Fibroblast of skin of left quadriceps (primary cell): ENCODE data around the gene SEMA3D.

Source experiments
- DNase-seq, 2 experiments: peaks; one replicate each; pipeline ENCODE4 v3.0.0-alpha.2; 2013; ENCODE audit warnings: low read depth in 2 of 2

SEMA3D gene

DNA sequence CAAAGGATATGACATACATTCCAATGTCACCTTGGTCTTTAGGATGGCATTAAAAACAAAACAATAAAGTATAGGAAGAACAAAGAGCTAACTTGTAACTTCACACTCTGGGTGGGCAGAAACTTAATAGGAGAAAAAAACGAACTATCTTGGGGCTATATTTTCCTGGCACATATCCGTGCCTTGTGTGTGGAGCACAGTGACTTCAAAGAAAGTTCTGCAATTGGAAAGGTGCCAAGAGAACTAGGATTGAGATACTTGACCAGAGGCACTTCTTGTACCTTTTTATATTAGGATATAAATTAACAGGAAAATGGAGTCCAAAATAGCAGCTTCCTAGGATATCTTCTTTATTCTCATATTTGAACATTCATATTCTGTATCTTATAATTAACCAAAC, 148.4 kb downstream of the SEMA3D start:
- DNase-seq = no peak

DNA sequence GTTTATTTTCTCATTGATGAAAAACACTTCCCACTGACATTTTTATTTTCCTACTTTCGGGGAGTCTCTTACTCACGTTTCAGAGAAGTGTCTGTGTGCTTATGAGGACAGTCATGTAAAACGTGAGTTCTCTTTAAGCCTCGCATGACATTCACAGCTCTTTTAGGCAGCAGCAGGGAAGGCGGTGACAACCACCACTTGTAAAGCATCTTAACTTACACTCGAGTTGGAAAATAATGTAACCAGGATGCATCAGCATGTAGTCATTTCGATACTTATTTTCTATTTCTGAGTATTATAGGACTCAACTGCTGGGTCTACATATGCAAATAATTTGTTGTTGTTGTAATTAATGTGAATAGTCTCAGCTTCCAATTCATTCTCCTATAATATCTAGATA, 153.6 kb downstream of the SEMA3D start:
- DNase-seq = no peak

DNA sequence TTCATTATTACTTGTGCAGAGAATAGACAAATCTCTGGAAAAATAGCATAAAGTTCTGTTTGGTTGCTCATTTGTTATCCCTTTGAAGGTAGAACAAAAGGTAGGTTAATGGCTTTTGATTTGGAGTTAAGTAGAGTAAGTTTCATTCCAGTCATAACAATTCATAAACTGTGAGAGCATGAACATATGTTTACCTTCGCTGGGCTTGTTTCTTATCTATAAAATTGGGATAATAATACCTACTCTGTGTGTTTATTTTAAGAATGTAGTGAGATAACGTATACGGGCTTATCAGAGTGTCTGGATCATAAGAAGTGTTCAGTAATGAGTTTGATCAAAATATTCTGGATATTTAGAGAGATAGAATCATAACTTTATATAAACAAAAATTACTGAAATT, 155.4 kb downstream of the SEMA3D start:
- no peak for DNase-seq

DNA sequence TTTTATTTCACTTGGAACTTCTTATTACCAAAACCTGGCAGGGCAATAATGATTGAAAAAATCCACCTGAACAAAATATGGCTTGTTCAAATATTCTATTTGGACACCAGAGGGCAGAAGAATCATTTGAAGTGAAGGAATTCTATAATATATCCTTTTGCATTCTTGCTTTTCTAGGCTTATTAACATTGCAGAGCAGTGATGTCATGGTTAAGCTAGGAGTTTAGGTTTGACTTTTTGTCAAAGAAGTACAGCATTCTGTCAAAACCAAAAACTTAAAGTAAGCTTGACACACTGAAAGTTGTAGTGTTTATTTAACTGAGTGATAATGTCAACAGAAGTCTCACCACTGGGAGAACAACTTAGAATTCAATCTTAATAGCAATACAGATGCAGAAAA, 156.0 kb downstream of the SEMA3D start:
- peak; percentile 56 to 62 for DNase-seq

DNA sequence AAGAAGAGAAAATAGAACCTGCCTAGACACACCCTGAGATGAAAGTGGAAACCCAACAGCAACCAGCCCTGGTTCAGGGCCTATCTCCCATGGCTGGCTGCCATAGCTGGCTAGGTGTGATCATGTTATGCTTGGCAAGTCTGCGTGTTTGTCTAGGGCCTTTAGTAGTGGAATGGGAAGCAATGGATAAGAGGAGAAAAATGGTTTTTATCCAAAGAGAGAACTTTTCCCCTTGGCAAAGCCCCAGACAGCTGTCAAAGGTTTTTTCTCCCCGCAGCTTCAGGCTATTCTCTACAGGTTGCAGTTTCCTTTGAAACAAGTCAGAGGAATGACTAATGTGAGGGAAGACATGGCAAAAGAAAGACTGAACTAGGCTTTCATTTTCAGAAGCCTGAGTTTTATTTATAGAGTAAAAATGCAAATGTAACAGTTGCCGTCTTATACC, 161.5 kb downstream of the SEMA3D start:
- no peak for DNase-seq

DNA sequence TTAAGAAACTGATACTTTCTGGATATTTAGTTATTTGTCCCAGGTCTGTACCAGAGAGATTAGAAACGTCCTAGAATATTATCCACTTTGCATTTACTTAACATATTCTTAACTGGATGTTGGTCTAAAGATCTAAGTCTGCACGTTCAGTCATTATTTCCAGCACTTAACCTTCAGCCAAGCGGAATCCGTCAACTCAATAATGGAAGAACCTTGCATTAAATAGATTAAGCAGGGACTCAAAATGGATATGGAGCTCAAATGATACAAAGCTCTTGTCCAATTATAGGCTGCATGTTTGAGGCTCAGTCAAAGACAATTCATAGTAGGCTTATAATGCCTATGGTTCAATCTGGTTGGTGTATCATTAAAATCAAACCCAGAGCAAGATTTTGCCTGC, 162.9 kb downstream of the SEMA3D start:
- DNase-seq = no peak

DNA sequence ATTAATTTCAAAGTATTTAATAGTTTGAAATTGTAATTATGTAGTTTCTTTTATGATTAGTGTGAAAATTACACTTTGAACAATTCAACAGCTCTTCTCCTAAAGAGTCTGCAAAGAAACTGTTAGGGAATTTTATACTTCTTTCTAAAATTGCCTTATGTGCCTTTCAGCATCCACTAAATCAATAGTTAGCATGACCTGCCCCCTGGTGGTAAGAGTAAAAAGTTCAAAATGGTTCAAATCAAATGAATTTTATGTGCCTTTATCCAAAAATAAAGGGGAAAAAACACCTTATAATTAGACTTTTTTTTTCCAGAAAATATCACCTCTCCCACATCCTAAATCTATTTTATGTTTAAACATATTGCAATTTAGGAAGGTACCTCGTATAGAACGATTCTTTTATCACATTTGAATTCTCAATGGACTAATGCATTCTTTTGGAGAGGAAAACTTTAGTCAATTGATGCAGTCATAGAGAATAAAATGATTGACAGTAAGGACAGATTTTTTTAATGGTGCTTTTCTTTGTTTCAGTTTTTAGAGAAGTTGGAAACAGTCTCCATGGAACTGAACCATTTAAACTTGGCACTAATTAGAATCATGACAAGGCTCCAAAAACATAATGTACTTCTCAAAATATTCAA, 163.7 kb downstream of the SEMA3D start:
- DNase-seq = peak; percentile 23 to 29

DNA sequence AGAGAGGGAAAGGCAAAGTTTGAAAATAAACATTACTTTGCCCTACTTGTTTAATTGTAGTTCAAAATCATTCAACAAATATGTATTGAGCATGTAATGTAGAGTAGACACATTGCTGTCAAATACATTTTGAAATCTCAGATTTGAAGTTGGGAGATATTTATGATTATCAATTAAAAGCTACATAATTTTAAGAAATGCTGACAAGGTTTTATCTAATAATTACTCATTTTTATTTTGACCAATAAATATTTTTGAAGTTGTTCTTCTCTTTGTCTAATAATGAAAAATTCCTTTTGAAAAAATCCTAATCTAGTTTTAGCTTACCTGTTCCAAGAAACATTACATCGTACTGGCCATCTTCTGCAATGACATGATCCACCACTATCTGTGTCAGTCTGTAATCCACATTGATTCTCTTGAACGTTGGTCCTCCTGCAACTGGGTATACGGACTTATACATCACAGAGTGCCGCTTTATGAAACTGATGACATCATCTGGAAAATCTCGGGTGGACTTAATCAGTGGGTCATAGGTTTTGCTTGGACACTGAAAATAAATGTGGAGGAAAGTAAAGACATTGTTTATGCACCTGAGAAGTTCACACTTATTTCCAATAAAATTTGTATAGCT, 164.7 kb downstream of the SEMA3D start:
- DNase-seq = no peak

DNA sequence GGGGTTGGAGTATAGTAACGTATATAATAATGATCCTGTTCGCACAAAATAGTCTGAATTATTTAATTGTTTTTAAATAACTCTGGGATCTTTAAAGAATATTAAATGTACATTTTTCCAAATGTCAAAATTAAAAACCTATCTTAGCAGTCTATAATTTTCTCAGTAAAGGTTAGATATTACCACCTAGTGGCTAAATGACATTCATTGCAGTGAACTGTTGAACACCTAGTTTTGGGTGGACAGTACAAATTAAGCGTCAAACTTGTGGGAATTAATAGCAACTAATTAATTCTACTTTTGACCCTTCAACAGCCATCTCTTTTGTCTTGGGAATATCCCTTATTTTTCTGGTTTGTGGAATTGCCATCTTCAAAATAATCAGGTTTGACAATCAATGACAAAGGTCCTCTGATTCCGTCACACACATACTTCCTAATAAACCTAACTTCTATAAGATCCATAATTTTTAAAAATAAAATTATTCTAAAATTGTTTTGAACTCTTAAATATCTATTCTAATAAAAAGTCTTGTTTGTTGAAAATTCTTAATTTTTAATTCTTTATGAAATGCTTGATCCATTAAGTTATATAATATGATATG, 165.7 kb downstream of the SEMA3D start:
- peak in 1 of 2 experiments; percentile 6 for DNase-seq

DNA sequence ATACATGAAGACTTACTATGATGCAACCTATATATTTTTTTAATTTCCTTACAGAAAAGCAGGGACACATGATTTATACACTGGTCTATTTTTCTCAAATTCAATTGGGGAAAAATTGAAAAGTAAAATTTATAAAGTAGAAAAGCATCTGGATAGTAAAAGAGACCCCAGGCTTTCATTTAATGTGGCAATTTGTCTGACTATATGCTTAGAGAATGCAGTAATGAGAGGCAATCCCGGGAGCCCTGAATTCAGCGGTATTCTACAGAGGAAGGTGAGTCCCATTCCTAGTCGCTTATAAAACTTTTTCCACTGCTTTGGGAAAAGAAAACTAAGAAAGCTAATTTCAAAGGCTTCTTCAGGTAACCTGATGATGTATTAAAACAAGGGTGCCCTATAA, 167.1 kb downstream of the SEMA3D start:
- DNase-seq = no peak

DNA sequence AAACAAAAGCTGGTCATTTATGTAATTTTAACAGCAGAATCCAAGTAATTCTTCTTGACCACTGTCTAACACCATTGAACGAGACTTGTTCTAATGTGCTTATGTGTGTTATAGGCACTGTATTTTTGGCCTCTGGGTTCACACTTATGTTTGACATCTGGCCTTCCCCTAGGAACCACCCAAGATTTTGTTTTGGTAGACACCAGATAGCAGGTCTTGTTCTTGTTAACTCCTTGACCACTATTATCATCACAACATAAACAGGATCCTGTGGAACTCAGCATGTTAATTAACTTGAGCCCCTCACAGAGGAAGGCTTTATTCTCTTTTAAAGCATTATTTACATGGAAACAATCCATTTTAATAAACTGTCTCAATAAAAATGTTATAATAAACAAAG, 167.7 kb downstream of the SEMA3D start:
- no peak for DNase-seq

DNA sequence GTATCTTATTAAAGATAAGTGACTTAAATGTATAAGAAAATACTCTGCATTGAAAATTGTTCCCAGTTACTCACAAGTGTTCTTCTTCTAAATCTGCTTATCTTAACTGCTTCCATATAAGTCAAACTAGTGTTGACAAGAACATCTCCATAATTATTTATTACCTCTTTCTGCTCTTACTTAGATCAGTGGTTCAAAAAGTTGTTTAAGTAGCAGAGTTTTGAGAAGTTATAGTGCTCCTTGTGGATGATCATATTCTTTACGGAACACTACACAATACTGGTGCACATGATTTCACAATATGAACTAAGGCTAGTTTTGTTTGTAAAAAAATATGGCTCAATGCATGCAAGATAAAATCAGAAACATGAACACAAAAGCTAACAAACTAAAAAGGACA, 168.4 kb downstream of the SEMA3D start:
- peak; percentile 17 to 21 for DNase-seq

DNA sequence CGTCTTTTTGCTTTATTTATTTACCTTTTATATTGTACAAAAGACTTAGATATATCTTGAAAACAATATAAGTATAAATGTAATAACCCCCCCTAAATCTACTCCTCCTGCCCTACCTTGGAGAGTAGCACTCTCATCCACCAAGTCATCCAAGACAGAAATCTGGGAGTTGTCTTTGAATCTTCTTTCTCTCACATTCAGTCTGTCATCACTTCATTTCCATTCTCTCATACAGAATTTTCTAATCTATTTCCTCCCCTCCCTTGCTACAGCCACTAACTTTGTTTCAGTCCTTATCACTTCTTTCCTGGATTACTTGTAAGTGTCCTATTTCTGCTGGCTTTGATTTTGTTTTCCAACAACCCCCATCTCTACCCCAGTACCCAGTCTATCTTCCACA, 170.6 kb downstream of the SEMA3D start:
- DNase-seq = no peak

DNA sequence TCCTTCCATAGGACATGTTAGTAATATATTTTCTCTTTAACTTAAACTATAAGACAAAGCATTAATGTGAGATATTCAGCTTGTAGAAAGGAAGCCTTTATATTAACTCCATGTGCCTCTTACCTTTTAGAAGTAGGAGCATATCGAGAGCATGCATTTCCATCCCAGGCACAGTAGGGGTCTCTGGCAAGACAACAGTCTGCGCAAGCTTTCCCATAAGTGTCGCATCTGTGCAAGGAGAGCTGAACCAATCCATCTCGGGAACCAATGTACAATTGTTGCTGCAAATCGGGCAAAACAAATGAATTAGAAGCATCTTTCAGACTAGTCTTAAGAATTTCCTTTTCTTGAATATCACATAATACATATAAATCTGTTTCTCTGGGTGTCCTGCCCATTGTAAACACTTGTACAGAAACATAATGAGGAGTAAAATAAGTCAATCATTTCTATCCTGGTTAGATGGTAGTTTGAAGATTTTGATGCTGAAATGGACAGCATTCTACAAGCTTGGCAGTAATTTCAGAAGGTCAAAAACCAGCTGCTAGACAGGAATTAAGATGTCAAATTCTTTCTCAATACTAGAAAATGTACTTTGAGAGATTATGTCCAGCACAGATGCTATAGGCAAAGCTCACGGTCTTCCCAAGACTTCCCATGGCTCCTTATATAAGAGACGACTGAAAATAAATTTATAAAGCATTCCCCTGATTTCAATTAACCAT, 171.8 kb downstream of the SEMA3D start:
- no peak for DNase-seq

DNA sequence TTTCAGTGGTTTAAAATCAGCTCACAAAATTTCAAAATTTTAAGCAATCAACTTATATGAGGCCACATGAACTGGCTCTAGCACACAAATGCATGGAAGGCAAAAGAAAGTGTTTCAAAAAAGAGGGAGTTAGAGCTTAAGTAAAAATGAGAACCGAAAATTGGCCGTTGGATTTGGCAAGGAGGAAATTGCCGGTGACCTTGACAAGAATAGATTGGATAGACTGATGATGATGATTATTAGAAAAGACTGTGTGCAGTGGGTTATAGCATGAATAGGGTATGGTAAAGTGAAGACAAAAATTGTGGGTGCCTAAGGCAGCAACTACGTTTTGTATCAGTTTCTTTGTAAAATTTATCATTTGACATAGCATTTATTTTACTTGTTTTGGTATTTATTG, 175.7 kb downstream of the SEMA3D start:
- no peak for DNase-seq

DNA sequence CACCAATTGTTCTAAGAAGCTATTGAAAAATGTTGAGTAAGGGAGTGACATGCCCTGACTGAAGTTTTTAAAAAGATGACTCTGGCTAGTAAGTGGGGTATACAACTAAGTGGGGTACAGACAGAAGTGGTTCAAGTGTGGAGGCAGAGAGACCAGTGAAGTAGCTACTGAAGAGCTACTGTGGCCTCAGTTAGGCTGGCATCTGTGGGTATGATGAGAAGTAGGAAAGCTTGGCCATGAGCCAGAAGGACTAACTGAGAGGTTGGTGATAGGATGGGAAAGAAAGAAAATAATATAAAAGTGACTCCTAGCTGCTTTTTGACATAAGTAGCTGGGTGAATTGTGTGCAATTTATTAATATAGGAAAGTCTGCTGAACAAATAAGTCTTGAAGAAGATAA, 176.6 kb downstream of the SEMA3D start:
- DNase-seq = no peak

DNA sequence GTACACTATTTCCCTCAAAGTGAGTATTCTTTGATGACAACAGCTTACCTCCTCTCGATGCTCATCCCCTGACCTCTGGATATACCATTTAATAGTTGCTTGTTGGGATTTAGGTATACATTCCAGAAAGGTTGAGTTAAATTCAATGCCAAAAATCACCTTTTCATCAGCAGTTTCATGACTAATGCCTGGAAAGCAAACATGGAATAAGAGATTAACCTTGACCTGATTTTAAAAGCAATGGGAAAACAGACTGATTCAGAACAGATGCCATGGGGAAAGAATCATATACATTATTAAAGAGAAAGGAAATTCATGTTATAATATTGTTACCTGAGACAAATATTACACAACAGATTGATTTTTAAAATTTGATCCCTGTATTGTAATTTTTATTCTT, 180.1 kb downstream of the SEMA3D start:
- DNase-seq = no peak

DNA sequence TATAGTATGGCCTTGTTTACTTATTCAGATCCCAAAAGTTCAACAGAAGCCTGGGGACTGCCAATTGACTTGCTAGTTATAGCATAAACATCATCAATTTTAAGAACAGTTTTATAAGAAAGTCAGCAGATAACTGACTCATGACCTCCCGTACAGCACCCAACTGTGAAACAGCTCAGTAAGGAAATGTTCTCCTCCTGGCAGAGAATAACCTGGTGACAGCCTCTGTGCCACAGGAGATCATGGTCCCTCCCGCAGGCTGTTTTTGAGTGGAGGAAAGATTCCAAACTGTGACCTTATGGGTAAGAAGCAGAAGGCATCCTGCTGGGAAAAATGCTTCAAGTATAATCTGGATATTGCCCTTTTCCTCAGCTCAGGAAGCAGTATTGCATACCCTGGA, 182.5 kb downstream of the SEMA3D start:
- no peak for DNase-seq

DNA sequence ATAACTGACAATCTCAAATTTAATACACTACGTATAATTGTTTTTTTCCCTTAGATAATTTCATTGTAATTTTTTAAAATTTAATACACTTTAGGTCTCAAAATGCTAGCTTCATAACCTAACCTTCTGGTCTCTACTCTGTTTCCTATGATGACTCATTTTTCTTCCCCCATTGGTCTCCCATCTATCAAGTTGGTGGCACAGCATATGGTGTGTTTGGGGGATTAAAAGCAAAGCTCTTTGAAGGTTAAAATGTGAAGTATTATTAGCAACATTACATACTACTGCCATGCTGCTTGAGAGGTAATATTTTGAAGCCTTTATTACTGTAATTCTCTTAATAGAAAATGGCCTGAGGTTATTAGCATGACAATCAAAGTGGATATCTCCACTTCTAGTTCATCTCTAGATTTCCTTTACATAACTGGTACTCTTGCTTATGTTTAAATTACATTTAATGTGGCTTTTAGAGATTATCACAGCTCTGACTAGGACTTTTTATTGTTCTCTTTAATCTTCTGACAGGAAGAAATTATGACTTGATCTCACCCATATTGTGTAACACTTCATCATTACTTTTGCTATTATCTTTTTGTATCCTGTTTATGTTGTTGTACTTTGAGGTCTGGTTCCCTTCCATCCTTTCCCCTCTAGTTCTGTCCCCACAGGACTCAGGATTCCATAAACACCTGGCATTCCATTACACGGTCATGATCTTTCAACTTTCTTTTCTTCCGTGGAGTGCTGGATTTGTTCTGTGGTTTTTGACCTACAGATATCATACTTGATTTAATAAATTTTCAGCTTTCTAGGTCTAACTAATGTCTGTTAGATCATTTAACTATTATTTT, 185.1 kb downstream of the SEMA3D start:
- no peak for DNase-seq

DNA sequence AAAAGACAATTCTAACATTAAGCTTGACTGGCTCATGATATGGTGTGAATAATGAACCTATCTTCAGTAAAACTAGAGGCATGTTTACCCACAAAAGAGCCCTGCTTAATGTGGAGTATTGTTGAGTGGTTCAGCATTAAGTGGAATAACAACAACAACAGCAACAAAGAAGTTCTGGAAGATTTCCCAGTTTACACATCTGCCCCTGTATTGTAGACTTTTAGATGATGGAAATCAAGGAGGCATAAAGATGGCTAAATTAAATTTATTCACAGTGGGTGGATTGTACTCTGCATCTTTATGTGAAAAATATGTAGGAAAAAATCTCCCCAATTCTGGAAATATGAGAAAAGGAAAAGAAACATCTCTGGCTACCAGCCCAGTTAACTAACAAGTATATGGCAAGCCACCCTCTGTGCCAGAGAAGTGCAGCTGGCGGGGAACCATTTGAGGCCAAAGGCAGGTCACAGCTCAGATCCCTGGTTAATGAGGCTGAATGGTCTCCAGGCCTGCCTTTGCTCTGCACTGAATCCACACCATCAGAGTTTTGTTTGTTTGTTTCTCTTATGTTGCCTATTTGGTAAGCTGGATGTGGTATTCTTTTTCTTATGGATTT, 186.0 kb downstream of the SEMA3D start:
- DNase-seq = no peak

DNA sequence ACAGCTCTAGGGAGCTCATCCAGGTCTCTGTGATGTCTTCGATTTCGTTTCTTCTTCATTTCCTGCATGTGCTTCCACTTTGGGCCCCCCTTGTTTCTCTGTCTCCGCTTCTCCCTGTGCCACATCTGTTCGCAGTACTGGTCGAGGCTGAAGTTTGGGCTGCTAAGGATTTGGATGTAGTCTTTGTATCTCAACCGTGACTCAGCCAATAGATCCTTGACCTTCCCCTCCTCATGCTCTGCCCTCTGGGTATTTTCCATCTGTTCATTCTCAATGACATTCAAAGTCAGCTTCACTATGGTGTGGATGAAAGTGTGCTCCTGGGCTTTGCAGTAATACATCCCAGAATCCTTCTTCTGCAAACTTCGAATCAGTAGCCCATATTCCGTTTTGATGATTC, 187.4 kb downstream of the SEMA3D start:
- no peak for DNase-seq
